Activated CD4-positive, CD25-positive, alpha-beta regulatory T cell treated with anti-CD3 and anti-CD28 coated beads, Interleukin-2, amount 50 U/mL, for 72 hours (primary cell): ENCODE results near the gene CD300LD.
"Not testable (repeated sequence)": the region's sequence is repeated elsewhere in the genome, so short reads cannot be mapped to it uniquely, and the experiment has no call there.

Experiments used
- DNase-seq: peaks from one replicate; pipeline ENCODE4 v3.0.0; 2021

The CD300LD gene

DNA sequence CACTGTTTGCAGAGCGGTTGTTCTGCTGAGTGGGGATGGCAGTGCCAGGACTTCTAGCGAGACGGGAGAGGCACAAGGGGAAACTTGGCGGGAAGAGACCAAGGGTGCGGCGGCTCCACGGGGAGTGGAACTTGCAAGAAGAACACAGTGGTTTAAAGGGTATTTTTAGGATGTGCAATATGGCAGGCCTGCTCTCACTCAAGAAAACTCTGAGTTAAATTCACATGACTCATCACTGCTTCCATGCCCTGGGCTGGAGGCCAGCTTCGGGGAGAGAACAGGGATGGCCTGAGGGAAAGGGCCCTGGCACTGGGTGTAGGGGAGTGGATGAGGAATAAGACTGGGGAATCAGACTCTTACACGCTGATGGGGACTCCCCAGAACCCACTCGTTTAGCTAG, 13.3 kb upstream of the CD300LD start:
- DNase-seq, result no peak

DNA sequence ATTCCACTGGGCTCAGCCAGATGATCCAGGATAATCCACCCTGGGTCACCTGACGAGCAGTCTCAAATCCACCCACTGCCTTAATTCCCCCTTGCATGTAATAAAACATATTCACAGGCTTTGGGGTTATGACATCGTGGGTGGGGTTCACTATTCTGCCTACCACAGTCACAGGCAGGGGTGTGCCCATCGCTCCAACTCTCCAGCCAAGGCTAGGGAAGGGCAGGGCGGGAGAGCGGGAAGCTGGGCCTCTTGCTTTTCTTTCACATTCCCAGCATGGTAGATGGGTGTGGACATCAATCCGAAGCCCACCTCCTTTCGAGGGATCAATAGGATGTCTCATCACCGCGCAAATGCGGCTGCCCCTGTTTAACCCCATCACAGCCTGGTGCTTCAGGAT, 12.7 kb upstream of the CD300LD start:
- DNase-seq, result no peak

DNA sequence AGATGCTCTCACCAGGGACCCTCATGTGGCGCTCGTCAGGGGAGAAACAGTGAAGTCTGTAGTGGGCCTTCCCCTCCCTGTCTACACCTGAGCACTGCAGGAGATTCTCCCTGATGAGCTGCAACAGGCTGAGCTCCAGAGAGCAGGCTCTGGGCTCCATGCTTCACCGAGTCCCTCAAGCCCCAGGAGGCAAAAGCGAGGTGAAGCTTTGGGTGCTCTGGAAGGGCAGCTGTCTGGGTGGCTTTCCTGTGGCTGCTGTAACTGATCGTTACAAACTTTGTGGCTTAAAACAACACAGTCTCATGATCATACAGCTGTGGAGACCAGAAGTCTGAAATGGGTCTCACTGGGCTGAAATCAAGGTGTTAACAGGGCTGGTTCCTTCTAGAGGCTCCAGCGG, 12.1 kb upstream of the CD300LD start:
- no peak for DNase-seq

DNA sequence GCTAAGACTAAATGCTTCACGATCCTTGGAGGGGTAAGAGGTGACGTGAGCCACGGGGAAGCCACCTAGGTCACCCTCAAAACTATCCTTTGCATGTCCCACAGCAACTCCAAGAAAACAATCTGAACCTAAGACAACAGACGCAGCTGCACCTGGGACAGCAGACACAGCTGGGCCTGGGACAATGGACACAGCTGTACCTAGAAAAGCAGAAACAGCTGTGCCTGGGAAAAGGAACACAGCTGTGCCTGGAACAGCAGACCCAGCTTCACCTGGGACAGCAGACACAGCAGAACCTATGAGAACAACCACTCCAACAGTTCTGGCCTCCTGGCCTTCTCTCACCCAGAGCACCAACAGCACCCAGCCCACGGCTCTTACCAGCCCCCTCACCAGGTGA, 11.7 kb upstream of the CD300LD start:
- no peak for DNase-seq

DNA sequence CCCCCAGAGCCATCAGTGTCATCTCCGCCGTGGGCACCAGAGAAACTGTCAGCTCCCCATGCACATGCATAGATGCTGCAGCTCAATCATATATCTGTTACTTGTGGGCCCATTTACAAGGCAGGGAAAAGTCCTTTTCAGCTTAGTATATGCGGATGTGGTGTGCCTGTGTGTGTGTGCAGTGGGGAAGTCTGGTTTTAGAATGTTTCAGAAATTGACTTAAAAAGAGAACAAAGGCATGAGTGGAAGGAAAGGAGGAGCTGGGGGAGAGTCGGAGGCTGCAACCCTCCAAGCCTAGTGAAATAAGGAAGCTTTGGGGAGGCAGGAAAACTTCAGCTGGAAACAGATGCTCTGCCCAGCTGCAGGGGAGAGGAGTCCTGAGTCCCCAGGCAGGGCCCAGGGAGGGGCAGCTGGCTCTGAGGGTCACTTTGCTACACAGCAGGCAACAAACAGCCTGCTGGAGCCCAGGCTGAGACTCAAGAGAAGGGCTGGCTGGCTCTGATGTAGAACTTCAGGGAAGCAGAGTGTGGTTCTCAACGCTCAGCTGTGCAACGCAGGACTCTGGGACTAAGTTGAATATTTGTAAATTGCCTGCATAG, 11.1 kb upstream of the CD300LD start:
- DNase-seq, result no peak

DNA sequence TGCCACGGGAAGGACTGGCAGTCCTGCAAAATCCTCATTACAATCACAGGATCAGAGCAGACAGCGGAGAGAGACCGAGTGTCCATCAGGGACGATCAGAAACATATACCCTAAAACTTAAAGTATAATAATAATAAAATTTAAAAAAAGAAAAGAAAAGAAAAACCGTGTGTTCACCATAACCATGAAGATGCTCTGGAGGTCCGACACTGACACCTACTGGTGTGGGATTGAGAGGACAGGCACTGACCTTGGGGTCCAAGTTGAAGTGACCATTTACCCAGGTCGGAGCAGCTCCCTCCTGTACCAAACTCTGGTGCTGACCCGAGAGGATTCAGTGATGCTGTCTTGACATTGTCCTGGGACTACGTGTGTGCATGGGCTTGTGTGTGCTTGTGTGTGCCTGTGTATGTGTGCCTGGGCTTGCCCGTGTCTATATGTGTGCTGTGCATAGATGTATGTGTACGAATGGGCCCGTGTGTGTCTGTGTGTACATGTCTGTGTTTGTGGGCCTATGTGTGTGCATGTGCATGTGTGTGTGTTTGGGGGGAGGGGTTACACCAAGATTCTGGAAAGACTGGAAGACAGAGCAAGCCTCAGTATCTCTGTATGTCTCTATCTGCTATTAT, 10.0 kb upstream of the CD300LD start:
- DNase-seq, result no peak

GRCh38 chr17:74599448-74599939, 7.4 kb upstream of the CD300LD start:
- no peak for DNase-seq

GRCh38 chr17:74599023-74599399, 6.9 kb upstream of the CD300LD start:
- no peak for DNase-seq

GRCh38 chr17:74598346-74599022, 6.4 kb upstream of the CD300LD start:
- no peak for DNase-seq

GRCh38 chr17:74597069-74597790, 5.1 kb upstream of the CD300LD start:
- DNase-seq, result no peak

GRCh38 chr17:74595037-74595750, 3.1 kb upstream of the CD300LD start:
- DNase-seq, result no peak

DNA sequence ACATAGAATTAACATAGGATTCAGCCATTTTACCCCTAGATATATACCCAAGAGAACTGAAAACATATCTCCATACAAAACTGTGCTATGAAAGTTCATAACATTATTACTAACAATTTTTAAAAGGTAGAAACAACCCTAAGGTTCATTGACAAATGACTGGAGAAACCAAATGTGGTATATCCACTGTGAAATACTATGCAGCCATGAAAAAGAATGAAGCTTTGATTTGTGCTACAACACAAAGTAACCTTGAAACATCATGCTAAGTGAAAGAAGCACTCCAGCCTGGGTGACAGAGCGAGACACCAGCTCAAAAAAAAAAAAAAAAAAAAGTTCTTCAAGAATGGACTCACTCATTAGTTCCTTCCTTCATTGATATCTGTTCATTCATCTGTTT, 580 bp downstream of the CD300LD start:
- DNase-seq, result no peak

DNA sequence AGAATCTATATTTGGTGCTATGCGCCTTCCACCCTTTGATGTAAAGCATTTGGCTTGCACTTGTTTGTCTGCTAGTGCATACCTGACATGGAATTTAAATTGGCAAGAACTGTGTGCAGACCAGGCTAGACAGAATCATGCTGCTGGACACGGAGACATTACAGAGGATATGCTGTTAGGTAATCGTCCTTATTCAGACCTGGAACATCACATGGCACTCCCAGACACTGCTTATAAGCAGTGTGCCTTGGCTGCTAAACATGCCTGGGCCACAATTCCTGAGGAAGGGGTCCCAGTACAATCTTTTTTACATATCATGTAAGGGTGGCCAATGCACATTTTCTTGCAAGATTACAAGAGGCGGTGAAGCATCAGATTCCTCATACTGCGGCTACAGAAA, 6.4 kb downstream of the CD300LD start:
- no peak for DNase-seq

DNA sequence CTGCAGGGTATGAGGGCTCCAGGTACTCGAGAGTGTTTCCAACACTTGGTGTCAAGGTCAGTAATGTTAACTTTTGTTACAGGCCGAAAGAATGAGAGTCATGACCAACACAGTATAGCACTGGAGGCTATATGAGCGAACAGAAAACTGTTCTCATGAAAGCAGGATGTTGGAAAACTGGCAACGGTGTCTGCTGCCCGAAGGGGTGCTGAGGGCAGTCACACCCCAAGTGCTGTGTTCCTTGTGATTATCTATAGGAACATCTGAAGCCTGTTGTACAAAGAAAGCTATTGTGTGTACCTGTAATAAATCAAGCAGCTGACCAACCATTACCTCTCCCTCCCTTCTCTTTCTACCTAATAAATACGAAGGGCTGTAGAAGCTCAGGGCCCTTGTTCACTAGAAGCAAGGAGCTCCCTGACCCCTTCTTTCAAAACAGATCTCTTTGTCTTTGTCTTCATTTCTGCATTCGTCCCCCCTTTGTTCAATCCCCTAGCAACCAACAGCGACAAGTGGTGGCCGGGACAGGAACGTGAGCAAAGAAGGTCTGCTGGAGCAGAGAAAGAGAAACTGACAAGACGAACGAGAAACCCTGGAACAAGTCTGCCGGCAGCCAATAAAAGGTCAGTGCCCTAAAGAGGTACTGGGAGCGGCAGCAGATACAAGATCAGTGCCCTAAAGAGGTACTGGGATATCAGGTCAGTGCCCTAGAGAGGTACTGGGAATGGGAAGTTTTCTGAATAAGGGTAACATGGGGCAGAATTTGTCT, 7.6 kb downstream of the CD300LD start:
- DNase-seq, result no peak

DNA sequence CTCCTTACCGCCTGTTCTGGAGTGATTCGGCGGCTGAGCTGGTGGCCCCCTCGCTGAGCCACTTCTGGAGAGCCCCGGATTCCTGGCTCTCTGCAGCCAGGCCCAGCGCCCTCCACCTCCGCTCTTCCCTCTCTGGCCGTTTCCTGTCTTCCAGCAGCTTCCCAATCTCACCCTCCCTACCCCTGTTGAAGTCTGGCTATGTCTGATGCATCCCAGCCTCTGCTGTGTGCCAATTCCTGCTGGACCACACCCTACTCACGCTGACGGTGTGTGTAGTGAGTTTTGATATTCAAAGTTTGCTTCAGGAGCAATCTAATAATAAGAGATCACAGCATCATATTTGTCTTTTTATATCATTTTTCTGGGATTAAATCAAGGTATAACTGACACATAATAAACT, 9.4 kb downstream of the CD300LD start:
- no peak for DNase-seq

DNA sequence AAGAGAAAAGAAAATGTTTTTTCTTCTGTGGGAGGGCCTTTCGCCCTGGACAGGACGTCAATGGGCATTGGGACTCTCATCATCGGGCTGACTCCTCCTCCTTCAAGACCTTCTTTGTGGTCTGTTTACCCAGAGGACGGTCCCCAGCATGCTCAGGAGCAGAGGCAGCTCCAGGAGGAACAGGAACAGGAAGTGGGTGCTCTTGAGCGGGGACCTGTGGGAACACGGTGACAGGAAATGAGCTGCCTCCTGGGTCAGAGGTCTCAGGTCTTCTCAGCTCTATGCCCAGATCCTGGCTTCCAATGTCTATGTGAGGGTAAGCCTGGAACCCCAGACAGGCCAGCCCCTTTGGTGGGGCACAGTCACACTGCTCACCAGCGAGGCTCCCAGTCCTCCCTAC, 12.2 kb downstream of the CD300LD start:
- no peak for DNase-seq

- DNase-seq, result no peak
Observed at GRCh38 chr17:74578979-74579378, 13.1 kb downstream of the CD300LD start.

DNA sequence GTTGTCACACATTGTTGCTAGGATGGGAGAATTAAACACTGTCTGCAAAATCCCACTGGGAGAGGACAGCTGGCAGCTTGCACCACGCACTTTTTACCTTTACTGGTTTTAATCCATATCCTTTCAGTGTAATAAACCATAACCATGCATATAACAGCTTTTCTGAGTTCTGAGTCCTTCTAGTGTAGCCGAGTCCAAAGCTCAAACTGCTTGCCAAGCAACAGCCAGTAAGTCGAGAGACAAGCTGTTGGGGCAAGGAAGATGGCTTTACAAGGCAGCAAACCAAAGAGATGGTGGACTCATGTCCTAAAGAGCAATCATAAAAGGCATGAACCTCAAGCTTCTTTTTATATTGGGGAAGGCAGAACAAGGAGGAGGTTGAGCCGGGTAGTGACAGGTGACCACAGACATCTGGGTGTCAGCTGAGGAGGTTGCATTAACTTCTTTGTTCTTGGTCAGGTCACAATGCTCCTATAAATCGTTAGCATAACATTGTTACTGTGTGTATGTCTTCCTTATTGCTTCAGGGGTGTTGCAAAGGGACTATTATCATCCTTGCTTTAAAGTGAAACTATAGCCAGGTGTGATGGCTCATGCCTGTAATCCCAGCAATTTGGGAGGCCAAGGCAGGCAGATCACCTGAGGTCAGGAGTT, 17.5 kb downstream of the CD300LD start:
- DNase-seq, result no peak

DNA sequence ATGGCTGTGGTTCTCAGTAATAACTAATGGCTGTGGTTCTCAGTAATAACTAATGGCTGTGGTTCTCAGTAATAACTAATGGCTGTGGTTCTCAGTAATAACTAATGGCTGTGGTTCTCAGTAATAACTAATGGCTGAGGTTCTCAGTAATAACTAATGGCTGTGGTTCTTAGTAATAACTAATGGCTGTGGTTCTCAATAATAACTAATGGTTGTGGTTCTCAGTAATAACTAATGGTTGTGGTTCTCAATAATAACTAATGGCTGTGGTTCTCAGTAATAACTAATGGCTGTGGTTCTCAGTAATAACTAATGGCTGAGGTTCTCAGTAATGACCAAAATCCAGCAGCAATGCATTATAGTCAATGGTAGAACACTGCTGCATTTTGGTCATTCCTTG, 18.4 kb downstream of the CD300LD start:
- DNase-seq, result not testable (repeated sequence)

DNA sequence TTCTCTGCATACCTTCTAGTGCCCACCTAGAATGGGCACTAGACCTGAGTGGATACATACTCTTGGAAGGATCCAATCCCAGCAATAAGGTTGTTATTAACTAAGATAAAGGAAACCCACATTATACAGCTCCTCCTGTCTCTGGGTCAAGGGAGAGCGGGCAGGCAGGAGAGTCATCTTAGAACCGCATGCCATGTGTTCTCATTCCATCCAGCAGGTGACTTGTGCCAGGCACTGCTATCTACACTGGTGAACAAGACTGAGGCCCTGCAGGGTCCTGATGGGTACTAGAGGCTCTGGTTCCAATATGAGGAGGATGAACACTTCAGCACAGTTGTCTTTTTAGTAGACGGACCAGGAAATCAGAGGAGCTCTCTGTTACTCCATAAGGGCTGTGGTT, 18.9 kb downstream of the CD300LD start:
- no peak for DNase-seq

DNA sequence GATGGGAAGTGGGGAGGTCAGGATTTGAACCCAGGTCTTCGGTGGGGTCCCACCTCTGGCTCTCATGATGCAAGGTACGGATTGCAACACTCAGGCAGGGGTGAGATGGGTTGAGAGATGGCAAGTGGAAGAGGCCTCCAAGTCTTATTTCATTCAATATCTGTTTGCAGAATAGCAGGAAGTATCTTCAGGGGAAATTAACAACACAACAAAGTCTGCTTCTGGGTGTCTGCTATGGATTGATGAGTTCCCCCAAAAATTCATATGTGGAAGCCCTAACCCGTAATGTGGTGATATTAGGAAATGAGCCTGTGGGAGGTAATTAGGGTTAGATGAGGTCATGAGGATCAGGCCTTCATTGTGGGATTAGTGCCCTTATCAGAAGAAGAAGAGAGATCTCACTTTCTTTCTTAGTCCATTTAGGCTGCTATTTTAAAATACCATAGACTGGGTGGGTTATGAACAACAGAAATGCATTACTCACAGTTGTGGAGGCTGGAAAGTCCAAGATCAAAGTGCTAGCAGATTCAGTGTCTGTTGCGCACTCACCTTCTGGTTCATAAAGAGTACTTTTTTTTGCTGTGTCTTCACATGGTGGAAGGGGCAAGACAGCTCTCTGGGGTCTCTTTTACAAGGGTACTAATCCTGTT, 20.3 kb downstream of the CD300LD start:
- no peak for DNase-seq
